Effector memory CD8-positive, alpha-beta T cell (primary cell): ENCODE data around the gene ATXN10.
"Not testable (repeated sequence)": the region's sequence is repeated elsewhere in the genome, so short reads cannot be mapped to it uniquely, and the experiment has no call there.

Experiments
- ATAC-seq: fragments of 150-1000 bp; cut with Tn5 transposase; replicated peaks from 2 replicates; pipeline ENCODE4 v1.10.0; 2021; ENCODE audit warnings: mild to moderate bottlenecking, moderate library complexity
- DNase-seq, 3 experiments: peaks; one replicate each; pipeline ENCODE4 v3.0.0; 2021
- H3K27ac Mint-ChIP-seq, 2 donors: one replicate each; pipeline ENCODE4 v1.8.0; 2022; ENCODE audit warnings: mild to moderate bottlenecking in 2 of 2, mixed read lengths in 2 of 2, moderate library complexity in 2 of 2
- H3K27me3 Mint-ChIP-seq, 2 donors: one replicate each; pipeline ENCODE4 v1.8.0; 2022; ENCODE audit warnings: mixed read lengths in 2 of 2
- H3K36me3 Mint-ChIP-seq: one replicate; pipeline ENCODE4 v1.8.0; 2022; ENCODE audit warnings: mild to moderate bottlenecking, moderate library complexity, mixed read lengths; ENCODE audit not compliant: insufficient read depth
- H3K4me1 Mint-ChIP-seq, 2 donors: one replicate each; pipeline ENCODE4 v1.8.0; 2022; ENCODE audit warnings: low read depth in 2 of 2, mixed read lengths in 2 of 2
- H3K4me3 Mint-ChIP-seq, 2 donors: one replicate each; pipeline ENCODE4 v1.8.0; 2022; ENCODE audit warnings: mild to moderate bottlenecking in 2 of 2, mixed read lengths in 2 of 2, moderate library complexity in 2 of 2
- H3K9me3 Mint-ChIP-seq, 2 donors: one replicate each; pipeline ENCODE4 v1.8.0; 2022; ENCODE audit warnings: mixed read lengths in 2 of 2

ATXN10 gene

DNA sequence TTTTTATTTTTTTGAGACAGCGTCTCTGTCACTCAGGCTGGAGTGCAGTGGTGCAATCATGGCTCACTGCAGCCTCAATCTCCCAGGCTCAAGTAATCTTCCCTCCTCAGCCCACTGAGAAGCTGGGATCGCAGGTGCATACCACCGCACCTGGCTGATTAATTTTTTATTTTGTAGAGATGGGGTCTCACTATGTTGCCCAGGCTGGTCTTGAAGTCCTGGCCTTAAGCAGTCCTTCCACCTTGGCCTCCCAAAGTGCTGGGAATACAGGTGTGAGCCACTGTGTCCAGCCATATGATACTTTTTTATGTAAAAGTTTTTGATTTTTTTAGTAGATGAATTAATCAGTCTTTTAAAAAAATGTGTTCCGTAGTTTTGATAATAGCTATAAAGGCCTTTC is 42.8 kb downstream of the ATXN10 start:
- peaks cover 16% of the 10 kb centered on the region for H3K36me3 Mint-ChIP-seq
- not testable (repeated sequence) for H3K9me3 Mint-ChIP-seq, H3K4me3 Mint-ChIP-seq, ATAC-seq, H3K27ac Mint-ChIP-seq, DNase-seq, H3K4me1 Mint-ChIP-seq, H3K27me3 Mint-ChIP-seq

- DNase-seq (no peak), ATAC-seq (no peak)
- Mint-ChIP-seq H3K36me3 (peaks cover 18% of the 10 kb centered on the region), H3K4me1 (peaks cover 10 to 16% of the 10 kb centered on the region in 2 donors), H3K27me3 (no peaks in the 10 kb centered on the region), H3K4me3 (no peak overlapping the region), H3K27ac (no peak overlapping the region), H3K9me3 (no peaks in the 10 kb centered on the region)
These were observed 46.2 kb downstream of the ATXN10 start for GRCh38 chr22:45717789-45718188.

DNA sequence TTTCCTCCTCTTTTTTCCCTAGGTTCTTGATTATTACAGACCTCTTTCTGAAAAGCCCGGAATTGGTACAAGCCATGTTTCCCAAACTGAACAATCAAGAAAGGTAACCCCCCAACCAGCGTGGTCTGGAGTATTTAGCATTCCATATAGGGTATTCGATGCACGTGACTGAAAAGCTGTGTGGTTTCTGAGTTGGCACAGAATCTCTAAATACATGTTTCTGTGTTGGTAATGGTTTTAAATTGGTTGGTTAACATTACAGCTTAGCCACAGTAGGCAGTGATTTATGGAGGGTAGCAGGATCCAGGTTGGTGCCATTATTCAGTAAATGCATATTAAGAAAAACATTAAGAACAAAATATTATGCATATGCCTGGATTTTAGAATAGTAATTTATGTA is 46.8 kb downstream of the ATXN10 start:
- ATAC-seq: no peak
- H3K4me1 Mint-ChIP-seq: peaks cover 13 to 22% of the 10 kb centered on the region in 2 donors
- no peak overlapping the region for H3K27ac Mint-ChIP-seq
- no peaks in the 10 kb centered on the region for H3K9me3 Mint-ChIP-seq
- DNase-seq: no peak
- no peaks in the 10 kb centered on the region for H3K27me3 Mint-ChIP-seq
- H3K36me3 Mint-ChIP-seq: peaks cover 18% of the 10 kb centered on the region
- no peak overlapping the region for H3K4me3 Mint-ChIP-seq

GRCh38 chr22:45720839-45721378 is 49.3 kb downstream of the ATXN10 start:
- H3K36me3 Mint-ChIP-seq: peaks cover 11% of the 10 kb centered on the region
- H3K27me3 Mint-ChIP-seq: no peaks in the 10 kb centered on the region
- H3K9me3 Mint-ChIP-seq: no peaks in the 10 kb centered on the region
- peaks cover 32 to 44% of the 10 kb centered on the region in 2 donors for H3K4me1 Mint-ChIP-seq
- DNase-seq (no peak), ATAC-seq (no peak)
- H3K4me3 Mint-ChIP-seq: no peak overlapping the region
- no peak overlapping the region for H3K27ac Mint-ChIP-seq

- DNase-seq: no peak
- Mint-ChIP-seq H3K36me3 (peaks cover 10% of the 10 kb centered on the region), H3K27me3 (no peaks in the 10 kb centered on the region), H3K27ac (peak overlapping the region in 1 of 2 donors; percentile 65), H3K4me3 (no peak overlapping the region), H3K4me1 (peaks cover 38 to 55% of the 10 kb centered on the region in 2 donors), H3K9me3 (no peaks in the 10 kb centered on the region)
- ATAC-seq: no peak
These were observed 50.4 kb downstream of the ATXN10 start for GRCh38 chr22:45722006-45722405.

GRCh38 chr22:45726081-45726480 is 54.4 kb downstream of the ATXN10 start:
- H3K27me3 Mint-ChIP-seq: no peaks in the 10 kb centered on the region
- ATAC-seq: no peak
- no peak for DNase-seq
- no peak overlapping the region for H3K4me3 Mint-ChIP-seq
- peaks cover 15% of the 10 kb centered on the region for H3K36me3 Mint-ChIP-seq
- peaks cover 42 to 68% of the 10 kb centered on the region in 2 donors for H3K4me1 Mint-ChIP-seq
- H3K27ac Mint-ChIP-seq: peak overlapping the region in 1 of 2 donors; percentile 79
- H3K9me3 Mint-ChIP-seq: no peaks in the 10 kb centered on the region

DNA sequence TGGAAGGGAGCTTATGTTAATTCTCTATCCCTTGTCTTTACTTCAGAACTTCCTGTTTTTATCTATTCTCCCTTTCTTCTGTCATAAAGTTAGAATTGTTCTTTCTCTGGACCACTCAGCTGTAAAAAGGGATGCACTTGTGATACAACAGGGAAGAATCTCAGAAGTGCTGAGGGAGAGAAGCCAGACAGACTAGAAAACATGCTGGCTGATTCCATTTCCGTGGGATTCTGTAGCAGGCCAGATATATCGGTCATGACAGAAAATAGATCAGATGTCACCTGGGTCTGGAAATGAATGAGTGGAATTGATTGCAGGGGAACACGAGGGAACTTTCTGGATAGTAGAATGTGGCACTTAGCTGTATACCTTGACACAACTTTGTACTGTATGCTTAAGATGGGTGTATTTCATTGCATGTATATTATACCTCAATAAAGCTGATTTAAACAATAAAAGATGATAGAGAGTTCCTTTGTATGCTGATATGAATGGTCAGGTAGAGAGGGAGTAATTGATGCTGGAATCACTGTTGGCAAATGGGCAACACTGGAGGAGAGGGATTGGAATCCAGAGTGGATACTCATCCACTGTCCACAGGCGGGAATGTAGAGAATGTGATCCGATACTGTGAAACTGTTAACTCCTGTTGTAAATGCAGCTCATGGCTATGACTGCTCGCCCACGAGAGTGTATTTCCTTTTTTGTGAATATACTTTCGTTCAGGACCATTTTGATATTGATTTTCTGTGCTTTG is 59.6 kb downstream of the ATXN10 start:
- H3K4me3 Mint-ChIP-seq: no peak overlapping the region
- no peak for ATAC-seq
- H3K4me1 Mint-ChIP-seq: peaks cover 9 to 25% of the 10 kb centered on the region in 2 donors
- H3K9me3 Mint-ChIP-seq: no peaks in the 10 kb centered on the region
- peaks cover 40% of the 10 kb centered on the region for H3K36me3 Mint-ChIP-seq
- no peak overlapping the region for H3K27ac Mint-ChIP-seq
- DNase-seq: no peak
- H3K27me3 Mint-ChIP-seq: no peaks in the 10 kb centered on the region

GRCh38 chr22:45731798-45732495 is 60.3 kb downstream of the ATXN10 start:
- Mint-ChIP-seq H3K9me3 (no peaks in the 10 kb centered on the region), H3K27ac (no peak overlapping the region), H3K4me1 (peaks cover 3 to 22% of the 10 kb centered on the region in 2 donors), H3K4me3 (no peak overlapping the region), H3K27me3 (no peaks in the 10 kb centered on the region), H3K36me3 (peaks cover 41% of the 10 kb centered on the region)
- no peak for DNase-seq
- ATAC-seq: no peak

DNA sequence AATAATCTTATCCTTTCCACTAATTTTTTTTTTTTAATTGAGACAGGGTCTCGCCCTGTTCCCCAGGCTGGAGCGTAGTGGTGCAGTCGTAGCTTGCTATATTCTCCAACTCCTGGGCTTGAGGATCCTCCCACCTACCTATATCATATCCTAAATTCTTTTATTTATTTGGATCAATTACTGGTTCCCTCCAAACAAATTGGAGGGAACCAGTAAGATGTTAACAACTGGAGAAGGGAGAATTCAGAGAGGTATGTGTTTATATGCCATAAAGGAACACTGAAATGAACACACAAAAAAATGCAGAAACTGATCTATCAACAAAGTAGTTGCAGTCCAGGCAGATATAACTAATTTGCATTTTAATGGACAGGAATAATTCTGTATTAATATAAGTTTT is 63.6 kb downstream of the ATXN10 start:
- Mint-ChIP-seq H3K4me3 (no peak overlapping the region), H3K9me3 (no peaks in the 10 kb centered on the region), H3K4me1 (peaks cover 0 to 13% of the 10 kb centered on the region in 2 donors), H3K27ac (no peak overlapping the region), H3K36me3 (peaks cover 43% of the 10 kb centered on the region), H3K27me3 (no peaks in the 10 kb centered on the region)
- no peak for DNase-seq
- ATAC-seq: no peak

- Mint-ChIP-seq H3K27me3 (no peaks in the 10 kb centered on the region), H3K27ac (no peak overlapping the region), H3K4me3 (no peak overlapping the region), H3K36me3 (peaks cover 50% of the 10 kb centered on the region), H3K4me1 (peaks cover under 1 to 15% of the 10 kb centered on the region in 2 donors), H3K9me3 (no peaks in the 10 kb centered on the region)
- DNase-seq: no peak
- no peak for ATAC-seq
These were observed 66.6 kb downstream of the ATXN10 start for GRCh38 chr22:45738206-45738605.

DNA sequence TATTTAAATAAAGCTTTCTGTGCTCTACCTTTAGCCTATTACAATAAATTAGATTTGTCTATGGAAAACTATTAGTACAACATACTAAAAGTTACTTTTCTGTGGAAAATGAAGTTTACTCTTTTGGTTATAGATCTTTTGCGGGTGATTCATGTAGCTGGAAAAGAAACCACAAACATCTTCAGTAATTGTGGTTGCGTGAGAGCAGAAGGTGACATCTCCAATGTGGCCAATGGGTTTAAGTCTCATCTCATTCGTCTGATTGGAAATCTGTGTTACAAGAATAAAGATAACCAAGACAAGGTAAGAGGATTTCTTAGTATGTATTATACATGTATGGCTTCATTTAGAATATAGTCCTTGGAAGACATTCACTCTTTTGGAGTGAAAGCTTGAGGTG is 68.6 kb downstream of the ATXN10 start:
- H3K27me3 Mint-ChIP-seq: no peaks in the 10 kb centered on the region
- H3K4me3 Mint-ChIP-seq: no peak overlapping the region
- H3K9me3 Mint-ChIP-seq: no peaks in the 10 kb centered on the region
- H3K36me3 Mint-ChIP-seq: peaks cover 45% of the 10 kb centered on the region
- peak overlapping the region in 1 of 2 donors; percentile 47 for H3K27ac Mint-ChIP-seq
- ATAC-seq (no peak), DNase-seq (no peak)
- H3K4me1 Mint-ChIP-seq: peaks cover 2 to 25% of the 10 kb centered on the region in 2 donors

DNA sequence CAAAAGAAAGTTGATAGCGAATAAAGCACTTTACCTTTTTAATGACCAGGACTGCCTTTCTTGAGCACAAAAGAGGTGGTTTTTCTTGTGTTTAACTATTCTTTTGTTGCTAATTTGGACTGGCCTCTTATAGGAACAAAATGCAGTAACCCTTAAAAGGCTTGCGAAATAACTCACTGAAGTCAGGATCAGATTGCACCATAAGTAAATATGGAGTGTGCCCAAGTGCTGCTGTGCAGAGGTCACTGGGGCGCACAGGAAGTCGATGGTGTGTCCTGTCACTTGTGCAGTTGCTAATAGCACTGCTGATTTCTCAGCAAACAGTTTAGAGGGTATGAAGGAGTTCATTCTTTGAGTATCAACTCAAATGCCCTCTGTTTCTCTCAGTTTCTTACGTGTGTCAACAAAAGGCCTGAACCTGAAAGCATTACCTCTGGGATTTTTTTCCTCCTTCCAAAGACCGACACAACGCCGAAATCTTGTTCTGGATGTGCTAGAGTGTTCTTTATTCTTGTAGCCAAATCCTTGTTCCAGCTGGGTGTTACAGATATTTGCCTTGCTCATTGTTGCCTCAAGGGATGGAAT is 71.3 kb downstream of the ATXN10 start:
- no peak overlapping the region for H3K4me3 Mint-ChIP-seq
- no peaks in the 10 kb centered on the region for H3K27me3 Mint-ChIP-seq
- ATAC-seq: no peak
- H3K4me1 Mint-ChIP-seq: peaks cover 4 to 24% of the 10 kb centered on the region in 2 donors
- peaks cover 31% of the 10 kb centered on the region for H3K36me3 Mint-ChIP-seq
- DNase-seq: no peak
- no peaks in the 10 kb centered on the region for H3K9me3 Mint-ChIP-seq
- no peak overlapping the region for H3K27ac Mint-ChIP-seq

GRCh38 chr22:45743687-45744086 is 72.1 kb downstream of the ATXN10 start:
- ATAC-seq (no peak), DNase-seq (no peak)
- Mint-ChIP-seq H3K9me3 (no peaks in the 10 kb centered on the region), H3K27me3 (no peaks in the 10 kb centered on the region), H3K4me3 (no peak overlapping the region), H3K4me1 (peaks cover 4 to 24% of the 10 kb centered on the region in 2 donors), H3K27ac (no peak overlapping the region), H3K36me3 (peaks cover 31% of the 10 kb centered on the region)
